COLO668 (cell line): ENCODE measurements around the gene DCTPP1.

Source experiments
- DNase-seq: peaks from one replicate; lab custom pipeline; 2025; ENCODE audit not compliant: unreplicated experiment; lab: John Stamatoyannopoulos, UW

DCTPP1 gene

DNA sequence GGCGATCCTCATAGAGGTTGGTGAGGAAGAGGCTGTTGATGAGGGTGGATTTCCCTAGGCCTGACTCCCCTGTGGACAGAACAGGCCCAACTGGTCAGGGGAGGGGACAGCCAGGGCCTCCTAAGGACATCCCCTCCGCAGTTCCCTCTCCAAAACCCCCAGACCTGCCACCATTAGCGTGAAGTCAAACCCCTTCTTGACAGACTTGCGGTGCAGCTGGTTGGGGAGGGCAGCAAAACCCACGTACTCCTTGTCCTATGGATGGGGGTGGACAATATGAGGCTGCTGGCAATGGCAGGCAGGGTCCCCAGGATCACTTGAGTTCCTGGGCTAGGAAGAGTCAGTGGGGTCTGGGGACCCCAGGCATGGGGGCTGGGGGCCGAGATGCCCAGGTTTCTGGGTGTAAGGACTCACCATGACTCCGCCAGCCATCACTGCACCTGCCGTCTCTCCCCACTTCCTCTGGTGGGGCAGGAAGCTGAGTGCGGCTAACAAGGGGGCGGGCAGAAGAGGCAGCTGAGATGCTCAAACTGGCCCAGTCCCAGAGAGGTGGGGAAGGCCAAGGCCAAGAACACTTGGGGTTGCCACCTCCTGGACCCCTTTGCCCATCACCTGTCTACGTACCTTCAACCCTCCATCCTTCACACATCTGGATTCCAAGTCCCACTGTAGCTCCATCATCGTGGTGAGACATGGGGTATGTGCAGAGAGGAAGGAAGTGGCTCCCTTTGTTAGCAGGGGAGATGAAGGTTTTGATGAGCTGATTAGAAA lies 47.5 kb downstream of the DCTPP1 start, which contains the start of gene SEPTIN1:
SEPTIN1 (minus strand) TSS at position 451 of the 771 bp plus-strand sequence; CDS start at position 432, 19 bp downstream.
- peak; percentile 11 for DNase-seq

DNA sequence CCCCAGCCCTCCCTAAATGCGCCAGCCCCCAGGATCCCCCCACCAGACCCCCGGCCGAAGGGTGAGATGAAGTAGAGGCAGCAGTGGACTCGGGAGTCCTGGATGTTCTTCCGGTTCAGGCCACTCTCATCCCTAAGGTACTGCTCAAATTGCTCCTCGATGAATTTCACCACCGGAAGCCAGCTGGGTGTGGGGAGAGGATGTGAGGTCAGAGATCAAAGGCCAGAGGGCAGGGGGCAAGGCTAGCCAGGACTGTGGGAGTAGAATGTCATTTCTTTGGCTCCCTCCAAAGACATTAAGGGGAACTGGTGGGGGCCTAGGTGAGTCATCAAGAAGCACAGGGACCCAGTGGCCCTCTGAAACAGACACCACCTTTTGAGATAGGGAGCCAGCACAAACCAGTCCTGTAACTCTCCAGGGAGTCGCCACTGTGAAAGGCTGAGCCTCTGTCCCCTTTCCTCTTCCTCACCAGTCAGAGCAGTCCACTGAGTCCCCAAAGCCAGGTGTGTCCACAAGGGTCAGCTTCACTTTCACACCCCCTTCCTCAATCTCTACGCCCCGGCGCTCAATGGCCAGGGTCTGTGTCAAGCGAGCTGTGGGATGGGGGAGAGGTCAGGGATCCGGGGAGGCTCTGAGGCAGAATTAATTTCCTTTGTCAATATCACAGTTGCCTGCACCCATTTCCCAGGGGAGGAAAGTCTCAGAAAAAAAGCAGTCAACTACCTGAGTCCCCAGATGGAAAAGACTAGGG lies 48.4 kb downstream of the DCTPP1 start:
- DNase-seq = peak; percentile 5

DNA sequence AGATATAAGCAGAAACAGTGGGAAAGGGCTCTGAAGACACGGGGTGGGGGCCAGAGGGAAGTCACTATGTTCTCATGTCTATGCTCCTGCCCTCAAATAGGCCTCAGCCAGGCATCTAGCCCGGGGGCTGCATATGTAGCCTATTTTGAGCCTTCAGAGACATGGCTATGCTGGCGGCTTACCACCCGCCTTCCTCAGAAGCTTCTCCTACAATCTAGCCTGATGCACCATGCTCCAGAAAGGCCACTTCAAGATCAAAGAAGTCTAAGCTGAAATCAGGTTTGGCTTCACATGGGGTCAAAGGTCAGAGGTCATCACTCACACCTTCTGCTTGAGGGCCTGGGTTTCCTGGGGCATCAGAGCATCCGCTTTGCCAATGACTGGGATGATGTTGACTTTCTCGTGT lies 49.0 kb downstream of the DCTPP1 start:
- DNase-seq = no peak

DNA sequence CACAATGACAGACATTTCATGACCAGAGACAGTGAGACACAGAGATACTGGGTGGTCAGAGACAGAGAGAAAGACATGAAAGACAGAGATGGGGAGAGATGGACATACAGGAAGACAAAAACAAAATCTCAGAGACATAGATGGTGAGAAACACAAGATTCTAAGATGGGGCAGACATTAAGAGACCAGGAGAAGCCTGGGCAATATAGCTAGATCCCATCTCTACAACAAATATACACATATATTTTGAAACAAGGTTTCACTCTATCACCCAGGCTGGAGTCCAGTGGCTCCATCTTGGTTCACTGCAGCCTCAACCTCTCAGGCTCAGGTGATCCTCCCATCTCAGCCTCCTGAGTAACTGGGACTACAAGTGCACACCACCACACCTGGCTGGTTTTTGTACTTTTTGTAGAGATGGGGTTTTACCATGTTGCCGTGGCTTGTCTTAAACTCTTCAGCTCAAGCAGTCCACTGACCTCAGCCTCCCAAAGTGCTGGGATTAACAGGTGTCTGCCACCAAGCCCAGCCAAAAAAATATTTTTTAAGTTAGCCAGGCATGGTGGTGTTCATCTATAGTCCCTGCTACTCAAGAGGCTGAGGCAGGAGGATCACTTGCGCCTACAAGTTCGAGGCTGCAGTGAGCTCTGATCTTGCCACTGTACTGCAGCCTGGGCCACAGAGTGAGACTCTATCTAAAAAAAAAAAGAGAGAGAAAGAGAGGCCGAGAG lies 49.6 kb downstream of the DCTPP1 start:
- no peak for DNase-seq

DNA sequence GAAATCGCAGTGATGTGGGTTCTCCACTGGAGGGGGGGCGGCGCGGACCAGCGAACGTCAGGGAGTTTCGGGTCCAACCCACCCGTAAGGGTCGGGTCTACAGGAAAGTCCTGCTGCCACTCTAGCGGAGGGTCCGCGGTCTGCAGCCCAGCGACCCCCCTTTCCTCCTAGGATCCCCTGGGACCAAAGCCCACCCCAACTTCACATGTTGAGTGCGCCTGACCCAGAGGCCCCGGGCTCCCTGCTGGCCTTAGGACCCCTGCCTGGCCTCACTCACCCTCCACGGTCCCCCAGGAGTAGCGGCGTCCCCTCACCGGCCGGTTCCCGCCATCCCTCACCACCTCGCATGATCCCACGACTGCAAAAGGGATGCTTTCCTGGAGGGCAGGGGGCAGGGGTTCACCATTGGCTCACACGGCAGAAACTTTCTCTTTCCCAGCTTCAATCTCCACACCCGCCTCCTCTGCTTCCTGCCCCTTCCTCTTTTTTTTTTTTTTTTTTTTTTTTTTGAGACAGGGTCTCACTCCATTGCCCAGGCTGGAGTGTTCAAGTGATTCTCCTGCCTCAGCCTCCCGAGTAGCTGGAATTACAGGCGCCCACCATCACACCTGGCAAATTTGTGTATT lies 50.6 kb downstream of the DCTPP1 start:
- DNase-seq = no peak

DNA sequence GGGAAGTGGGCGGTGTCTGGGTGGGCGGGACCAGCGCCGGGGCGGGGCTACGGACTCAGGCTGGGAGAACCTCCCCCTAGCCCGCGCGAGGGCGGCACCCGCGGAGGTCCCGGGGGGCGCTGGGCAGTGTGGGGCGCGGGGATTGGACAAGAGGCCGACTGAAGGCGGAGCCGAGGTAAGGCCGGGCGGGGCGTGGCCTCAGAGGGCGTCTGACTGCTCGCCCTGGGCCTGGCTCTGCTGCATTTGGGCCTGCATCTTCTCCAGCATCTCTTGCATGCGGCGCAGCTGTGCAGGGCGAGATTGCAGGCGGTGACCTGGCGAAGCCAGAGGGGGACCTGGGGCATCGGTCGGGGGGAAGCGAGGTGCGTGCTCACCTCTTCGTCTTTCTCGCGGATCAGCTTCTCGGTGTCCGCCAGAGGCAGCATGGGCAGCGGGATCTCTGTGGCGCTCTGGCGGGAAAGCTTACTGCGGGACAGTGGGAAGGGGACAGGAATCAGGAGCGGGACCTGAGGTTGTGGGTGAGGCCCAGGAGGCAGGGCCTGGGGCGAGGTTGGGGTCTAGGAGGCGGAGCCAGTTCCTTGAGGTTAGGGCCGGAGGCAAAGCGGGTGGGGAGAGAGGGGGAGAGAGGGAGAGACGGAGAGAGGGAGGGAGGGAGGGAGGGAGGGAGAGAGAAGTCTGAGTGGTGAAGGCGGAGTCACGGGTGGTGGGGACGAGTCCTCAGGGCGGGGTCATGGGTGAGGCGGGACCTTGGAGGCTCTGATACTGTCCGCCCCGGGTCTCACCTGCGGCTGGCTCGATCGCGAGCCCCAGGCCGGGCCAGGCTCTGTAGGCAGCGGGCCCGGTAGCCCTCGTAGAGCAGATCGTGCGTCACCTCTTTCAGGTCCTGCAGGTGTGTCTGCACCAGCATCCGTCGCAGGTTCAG lies 51.3 kb downstream of the DCTPP1 start:
- peak; percentile 98 for DNase-seq

DNA sequence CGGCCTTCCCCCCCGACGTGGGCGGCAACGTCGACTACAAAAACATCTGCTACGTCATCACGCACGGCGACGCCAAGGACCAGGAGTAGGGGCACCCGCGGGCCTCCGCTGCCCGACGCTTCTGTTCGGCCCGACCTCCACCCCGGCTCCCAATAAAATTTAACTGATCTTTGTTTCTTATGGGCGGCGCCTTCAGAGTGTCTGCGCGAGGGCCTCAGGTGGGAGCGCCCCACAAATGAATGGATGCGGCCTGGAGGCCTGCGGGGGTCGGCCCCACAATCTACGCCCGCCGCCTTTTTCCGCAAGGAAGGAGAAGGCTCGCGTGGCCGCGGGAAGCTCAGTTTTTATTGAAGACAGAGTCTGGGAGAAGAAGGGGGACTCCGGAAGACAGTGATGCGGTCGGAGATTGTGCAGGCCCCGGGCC lies 52.0 kb downstream of the DCTPP1 start:
- peak; percentile 91 for DNase-seq

DNA sequence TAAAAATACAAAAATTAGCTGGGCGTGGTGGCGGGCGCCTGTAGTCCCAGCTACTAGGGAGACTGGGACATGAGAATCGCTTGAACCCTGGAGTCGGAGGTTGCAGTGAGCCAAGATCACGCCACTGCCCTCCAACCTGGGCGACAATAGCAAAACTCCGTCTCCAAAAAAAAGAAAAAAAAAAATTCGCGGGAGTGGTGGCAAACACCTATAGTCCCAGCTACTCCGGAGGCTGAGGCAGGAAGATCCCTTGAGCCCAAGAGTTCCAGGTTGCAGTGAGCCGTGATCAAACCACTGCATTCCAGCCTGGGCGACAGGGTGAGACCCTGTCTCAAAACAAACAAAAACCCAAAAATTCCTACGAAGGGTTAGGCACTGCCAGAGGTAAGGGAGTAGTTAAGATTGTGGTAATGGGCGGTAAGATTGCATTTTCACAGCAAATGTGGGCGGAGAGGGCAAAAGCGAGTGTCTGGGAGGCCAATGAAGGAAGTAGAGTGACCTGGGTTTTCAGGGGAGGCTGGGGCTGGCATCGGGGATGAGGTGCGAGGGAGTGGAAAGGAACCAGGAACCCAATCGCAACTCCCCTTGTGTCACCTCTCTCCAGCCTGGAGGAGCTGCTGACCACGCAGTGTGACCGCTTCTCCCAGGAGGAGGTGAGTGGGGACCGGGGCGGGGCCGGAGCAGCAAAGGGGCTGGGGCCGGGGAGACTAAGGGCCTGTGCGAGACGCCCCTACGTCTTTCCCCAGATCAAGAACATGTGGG lies 52.6 kb downstream of the DCTPP1 start:
- DNase-seq = no peak

DNA sequence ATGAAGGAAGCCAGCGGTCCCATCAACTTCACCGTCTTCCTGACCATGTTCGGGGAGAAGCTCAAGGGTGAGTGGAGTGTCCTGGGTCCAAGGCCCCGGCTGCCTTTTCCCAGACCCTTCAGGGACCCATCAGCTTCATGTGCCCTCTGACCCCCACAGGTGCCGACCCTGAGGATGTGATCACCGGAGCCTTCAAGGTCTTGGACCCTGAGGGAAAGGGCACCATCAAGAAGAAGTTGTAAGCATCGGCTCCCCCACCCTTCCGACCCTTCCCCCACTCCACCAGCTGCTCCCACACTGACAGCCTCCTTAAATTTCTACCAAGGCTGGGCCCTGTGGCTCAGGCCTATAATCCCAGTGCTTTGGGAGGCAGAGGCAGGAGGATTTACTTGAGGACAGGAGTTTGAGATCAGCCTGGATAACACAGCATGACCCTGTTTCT lies 53.3 kb downstream of the DCTPP1 start:
- DNase-seq = no peak

DNA sequence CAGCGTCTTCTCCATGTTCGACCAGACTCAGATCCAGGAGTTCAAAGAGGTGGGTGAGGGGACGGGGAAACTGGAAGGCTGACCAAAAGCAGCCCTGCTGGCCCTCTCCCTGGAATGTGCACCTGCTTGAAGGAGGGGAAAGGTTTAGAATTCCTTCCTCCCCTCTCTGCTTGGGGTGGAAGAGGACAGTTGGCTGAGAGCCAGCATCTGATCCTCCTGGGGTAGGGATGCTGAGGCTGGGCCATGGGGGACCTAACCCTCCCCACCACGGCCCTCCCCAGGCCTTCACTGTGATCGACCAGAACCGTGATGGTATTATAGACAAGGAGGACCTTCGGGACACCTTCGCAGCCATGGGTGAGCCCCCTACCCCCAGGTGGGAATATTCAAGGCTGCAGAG lies 54.0 kb downstream of the DCTPP1 start:
- DNase-seq = no peak

DNA sequence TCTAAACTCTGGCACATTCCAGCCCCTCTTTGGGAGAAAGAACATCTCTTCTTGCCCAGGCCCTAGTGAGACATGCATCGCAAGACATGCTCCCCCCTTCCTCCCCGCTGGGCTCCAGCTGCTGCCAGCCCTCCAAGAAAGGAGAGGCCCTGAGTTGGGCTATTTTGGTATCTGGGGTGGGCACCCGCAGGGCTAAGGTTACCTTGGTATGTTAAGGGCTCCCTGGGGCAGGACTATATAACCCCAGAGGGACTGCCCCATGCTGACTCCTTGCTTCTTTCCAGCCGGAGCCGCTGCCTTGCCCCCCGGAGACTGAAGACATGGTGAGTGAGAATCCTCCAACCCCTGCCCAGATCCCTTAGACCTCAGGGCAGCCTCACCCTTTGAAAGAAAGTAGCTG lies 55.3 kb downstream of the DCTPP1 start, which contains the start of gene MYL11:
MYL11 (plus strand) TSS at position 265 of the 400 bp plus-strand sequence; CDS start at position 321, 56 bp downstream.
- no peak for DNase-seq
